SK-N-SH treated with all-trans-retinoic acid at 6 μM for 48 hours (cell line): ENCODE results near the gene SYNRG.

ENCODE experiments used
- ATAC-seq: fragments of 200-7000 bp; cut with Tn5 transposase; 3 replicates; pipeline ENCODE4 v1.9.1; 2020; ENCODE audit warnings: mild to moderate bottlenecking, moderate library complexity
- ARNTL ChIP-seq: fragments of 450-650 bp; formaldehyde crosslinking; IDR thresholded peaks from 2 replicates; pipeline ENCODE4 v1.5.0; 2020; ENCODE audit warnings: low read depth, mild to moderate bottlenecking, moderate library complexity, borderline replicate concordance
- BACH2 ChIP-seq: fragments of 250-450 bp; sonication (Bioruptor Pico); IDR thresholded peaks from 2 replicates; pipeline ENCODE4 v1.9.0; 2021; ENCODE audit warnings: mild to moderate bottlenecking, borderline replicate concordance
- CREB5 ChIP-seq: fragments of 250-450 bp; sonication (Bioruptor Pico); IDR thresholded peaks from 2 replicates; pipeline ENCODE4 v1.5.1; 2020; ENCODE audit warnings: low read depth, mild to moderate bottlenecking, moderate library complexity
- CSDC2 ChIP-seq: fragments of 250-450 bp; sonication (Bioruptor Pico); IDR thresholded peaks from 2 replicates; pipeline ENCODE4 v1.5.0; 2020; ENCODE audit warnings: mild to moderate bottlenecking, moderate library complexity
- CSRNP3 ChIP-seq: fragments of 250-450 bp; sonication (Bioruptor Pico); IDR thresholded peaks from 2 replicates; pipeline ENCODE4 v1.5.1; 2021; ENCODE audit warnings: mild to moderate bottlenecking, moderate library complexity
- ESRRG ChIP-seq: fragments of 250-450 bp; sonication (Bioruptor Pico); IDR thresholded peaks from 2 replicates; pipeline ENCODE4 v1.6.1; 2021; ENCODE audit warnings: mild to moderate bottlenecking
- ISL1 ChIP-seq: fragments of 250-450 bp; sonication (Bioruptor Pico); IDR thresholded peaks from 2 replicates; pipeline ENCODE4 v2.1.2; 2022; ENCODE audit warnings: mild to moderate bottlenecking, moderate library complexity
- OSR1 ChIP-seq: fragments of 250-450 bp; sonication (Bioruptor Pico); IDR thresholded peaks from 2 replicates; pipeline ENCODE4 v1.8.0; 2022; ENCODE audit warnings: moderate library complexity, mild to moderate bottlenecking, inconsistent platforms
- PATZ1 ChIP-seq: fragments of 250-450 bp; sonication (Bioruptor Pico); IDR thresholded peaks from 2 replicates; pipeline ENCODE4 v1.8.0; 2020; ENCODE audit warnings: mild to moderate bottlenecking, moderate library complexity, borderline replicate concordance
- POU6F1 ChIP-seq: fragments of 250-450 bp; sonication (Bioruptor Pico); IDR thresholded peaks from 2 replicates; pipeline ENCODE4 v1.8.0; 2021; ENCODE audit warnings: low read depth, mild to moderate bottlenecking, moderate library complexity, borderline replicate concordance
- PPARA ChIP-seq: fragments of 250-450 bp; sonication (Bioruptor Pico); IDR thresholded peaks from 2 replicates; pipeline ENCODE4 v1.5.0; 2020; ENCODE audit warnings: mild to moderate bottlenecking, borderline replicate concordance
- RARB ChIP-seq: fragments of 250-450 bp; sonication (Bioruptor Pico); IDR thresholded peaks from 2 replicates; pipeline ENCODE4 v1.8.0; 2021; ENCODE audit warnings: mild to moderate bottlenecking, moderate library complexity
- SNAI2 ChIP-seq: fragments of 250-450 bp; sonication (Bioruptor Pico); IDR thresholded peaks from 2 replicates; pipeline ENCODE4 v1.5.0; 2020; ENCODE audit warnings: mild to moderate bottlenecking, moderate library complexity
- TCF4 ChIP-seq: fragments of 250-450 bp; sonication (Bioruptor Pico); IDR thresholded peaks from 2 replicates; pipeline ENCODE4 v1.8.0; 2021; ENCODE audit warnings: mild to moderate bottlenecking, moderate library complexity, borderline replicate concordance
- TOX ChIP-seq: fragments of 250-450 bp; sonication (Bioruptor Pico); IDR thresholded peaks from 2 replicates; pipeline ENCODE4 v1.8.0; 2021; ENCODE audit warnings: mild to moderate bottlenecking, moderate library complexity, borderline replicate concordance
- ZC3H10 ChIP-seq: fragments of 250-450 bp; sonication (Bioruptor Pico); IDR thresholded peaks from 2 replicates; pipeline ENCODE4 v1.5.1; 2021; ENCODE audit warnings: mild to moderate bottlenecking, moderate library complexity
- ZFP3 ChIP-seq: fragments of 250-450 bp; sonication (Bioruptor Pico); IDR thresholded peaks from 2 replicates; pipeline ENCODE4 v1.5.0; 2020; ENCODE audit warnings: mild to moderate bottlenecking, moderate library complexity
- ZFP30 ChIP-seq: fragments of 450-650 bp; formaldehyde crosslinking; IDR thresholded peaks from 2 replicates; pipeline ENCODE4 v1.5.0; 2022; ENCODE audit warnings: mild to moderate bottlenecking, moderate library complexity
- ZNF565 ChIP-seq: fragments of 450-650 bp; formaldehyde crosslinking; conservative IDR thresholded peaks from 2 replicates; pipeline ENCODE4 v1.5.0; 2020; ENCODE audit warnings: low read depth, mild to moderate bottlenecking, moderate library complexity
- ZNF70 ChIP-seq: fragments of 450-650 bp; formaldehyde crosslinking; IDR thresholded peaks from 2 replicates; pipeline ENCODE4 v1.5.0; 2020; ENCODE audit warnings: mild to moderate bottlenecking, moderate library complexity
- ZNF8 ChIP-seq: fragments of 450-650 bp; formaldehyde crosslinking; IDR thresholded peaks from 2 replicates; pipeline ENCODE4 v1.5.0; 2020; ENCODE audit warnings: mild to moderate bottlenecking, moderate library complexity
- TF ChIP-seq, protein P1 (sequence below): fragments of 250-450 bp; sonication (Bioruptor Pico); IDR thresholded peaks from 2 replicates; pipeline ENCODE4 v1.5.0; 2020; ENCODE audit warnings: mild to moderate bottlenecking, moderate library complexity

The SYNRG gene

GRCh38 chr17:37527249-37527851 lies 81.9 kb downstream of the SYNRG start:
- no peak for TF ChIP-seq ZNF565 (CRISPR knock-in tag)
- TF ChIP-seq ISL1 (CRISPR knock-in tag), result no peak
- TF ChIP-seq ZNF70 (CRISPR knock-in tag), result no peak
- no peak for TF ChIP-seq BACH2 (CRISPR knock-in tag)
- no peak for TF ChIP-seq PATZ1
- no peak for TF ChIP-seq ZFP3 (CRISPR knock-in tag)
- TF ChIP-seq ZC3H10, result no peak
- TF ChIP-seq, protein P1, sequence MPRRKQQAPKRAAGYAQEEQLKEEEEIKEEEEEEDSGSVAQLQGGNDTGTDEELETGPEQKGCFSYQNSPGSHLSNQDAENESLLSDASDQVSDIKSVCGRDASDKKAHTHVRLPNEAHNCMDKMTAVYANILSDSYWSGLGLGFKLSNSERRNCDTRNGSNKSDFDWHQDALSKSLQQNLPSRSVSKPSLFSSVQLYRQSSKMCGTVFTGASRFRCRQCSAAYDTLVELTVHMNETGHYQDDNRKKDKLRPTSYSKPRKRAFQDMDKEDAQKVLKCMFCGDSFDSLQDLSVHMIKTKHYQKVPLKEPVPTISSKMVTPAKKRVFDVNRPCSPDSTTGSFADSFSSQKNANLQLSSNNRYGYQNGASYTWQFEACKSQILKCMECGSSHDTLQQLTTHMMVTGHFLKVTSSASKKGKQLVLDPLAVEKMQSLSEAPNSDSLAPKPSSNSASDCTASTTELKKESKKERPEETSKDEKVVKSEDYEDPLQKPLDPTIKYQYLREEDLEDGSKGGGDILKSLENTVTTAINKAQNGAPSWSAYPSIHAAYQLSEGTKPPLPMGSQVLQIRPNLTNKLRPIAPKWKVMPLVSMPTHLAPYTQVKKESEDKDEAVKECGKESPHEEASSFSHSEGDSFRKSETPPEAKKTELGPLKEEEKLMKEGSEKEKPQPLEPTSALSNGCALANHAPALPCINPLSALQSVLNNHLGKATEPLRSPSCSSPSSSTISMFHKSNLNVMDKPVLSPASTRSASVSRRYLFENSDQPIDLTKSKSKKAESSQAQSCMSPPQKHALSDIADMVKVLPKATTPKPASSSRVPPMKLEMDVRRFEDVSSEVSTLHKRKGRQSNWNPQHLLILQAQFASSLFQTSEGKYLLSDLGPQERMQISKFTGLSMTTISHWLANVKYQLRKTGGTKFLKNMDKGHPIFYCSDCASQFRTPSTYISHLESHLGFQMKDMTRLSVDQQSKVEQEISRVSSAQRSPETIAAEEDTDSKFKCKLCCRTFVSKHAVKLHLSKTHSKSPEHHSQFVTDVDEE, result no peak
- no peak for TF ChIP-seq TCF4 (CRISPR knock-in tag)
- no peak for TF ChIP-seq ZNF8 (CRISPR knock-in tag)
- TF ChIP-seq TOX, result no peak
- TF ChIP-seq OSR1, result no peak
- peak; percentile 95 for ATAC-seq

DNA sequence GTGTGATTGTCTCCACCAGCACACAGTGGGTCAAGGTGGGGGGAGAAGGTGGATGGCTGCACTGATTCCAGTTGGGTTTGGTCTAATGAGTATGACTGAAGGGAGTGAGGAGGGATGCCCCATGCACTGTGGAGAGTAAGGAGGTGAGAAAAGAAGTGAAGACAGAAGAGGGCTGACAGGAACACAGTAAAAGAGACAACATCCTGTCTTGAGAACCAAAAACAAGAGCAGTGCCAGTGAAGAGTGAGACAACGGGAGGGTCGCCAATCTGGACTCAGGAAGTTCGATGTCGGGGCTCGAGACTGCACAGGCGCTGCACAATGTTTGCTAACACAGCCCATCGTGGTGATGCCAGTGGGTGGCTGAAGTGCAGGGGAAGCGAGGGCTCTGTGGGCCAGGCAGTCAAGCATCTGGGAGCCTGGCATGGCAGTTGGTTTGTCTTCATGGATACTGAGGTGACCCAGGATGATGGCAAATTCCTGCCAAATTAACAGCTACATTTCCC lies 85.5 kb downstream of the SYNRG start:
- ATAC-seq, result no peak
- TF ChIP-seq CSRNP3 (no peak), CSDC2 (no peak)

- ATAC-seq, result no peak
- TF ChIP-seq, protein P1, result no peak
- TF ChIP-seq PATZ1 (no peak), ZNF8 (CRISPR knock-in tag) (no peak), ESRRG (no peak), POU6F1 (CRISPR knock-in tag) (no peak), ZC3H10 (no peak), SNAI2 (CRISPR knock-in tag) (no peak), RARB (CRISPR knock-in tag) (no peak), PPARA (CRISPR knock-in tag) (no peak), TOX (no peak), CREB5 (CRISPR knock-in tag) (no peak), CSDC2 (no peak), OSR1 (no peak), TCF4 (CRISPR knock-in tag) (no peak), ARNTL (CRISPR knock-in tag) (no peak), BACH2 (CRISPR knock-in tag) (no peak), ZNF565 (CRISPR knock-in tag) (no peak), ZFP30 (no peak)
Observed at GRCh38 chr17:37521821-37522220, 87.4 kb downstream of the SYNRG start.
